Measurements from ENCODE around the gene RCBTB2. TPM values are rescaled to one million over a fixed set of nuclear protein-coding genes. Genes with fewer than 3 reads are reported as not detected.

The RCBTB2 gene
- total RNA-seq, 1 donor from 2014 or later, result 11.5 TPM

DNA sequence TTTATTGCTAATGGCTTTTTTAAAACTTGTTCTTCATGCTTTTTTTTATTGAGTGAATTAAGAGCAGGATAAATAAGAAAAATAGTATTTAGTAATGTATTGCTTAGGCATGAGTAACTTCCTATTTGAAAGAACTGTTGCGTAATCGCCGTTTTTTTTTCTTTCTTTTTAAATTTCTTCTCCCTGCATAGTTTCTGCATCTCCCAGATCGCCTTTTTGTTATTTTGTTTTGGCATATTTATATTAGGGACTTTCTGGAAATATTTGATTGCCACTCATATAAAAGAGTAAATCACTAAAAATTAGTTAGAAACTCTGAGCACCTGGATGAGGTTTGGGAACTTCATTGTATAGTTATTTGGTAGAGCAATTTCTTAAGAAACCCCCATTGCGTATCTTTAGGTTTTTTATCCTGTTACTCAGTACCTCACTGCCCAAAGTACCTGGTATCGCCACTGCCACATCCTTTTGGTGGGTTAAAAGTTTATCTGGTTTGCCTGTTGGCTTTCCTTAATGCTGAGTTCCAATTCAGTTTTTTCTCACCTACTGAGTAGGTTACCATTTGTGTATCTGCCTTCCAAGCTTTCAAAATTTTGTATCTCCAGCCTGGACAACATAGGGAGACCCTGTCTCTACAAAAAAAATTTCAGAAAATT lies 83.8 kb downstream of the RCBTB2 start:
- DNase-seq (ENCODE audit: low spot score), result no peak

GRCh38 chr13:48448285-48448958 lies 84.5 kb downstream of the RCBTB2 start:
- DNase-seq (ENCODE audit: low spot score), result no peak

DNA sequence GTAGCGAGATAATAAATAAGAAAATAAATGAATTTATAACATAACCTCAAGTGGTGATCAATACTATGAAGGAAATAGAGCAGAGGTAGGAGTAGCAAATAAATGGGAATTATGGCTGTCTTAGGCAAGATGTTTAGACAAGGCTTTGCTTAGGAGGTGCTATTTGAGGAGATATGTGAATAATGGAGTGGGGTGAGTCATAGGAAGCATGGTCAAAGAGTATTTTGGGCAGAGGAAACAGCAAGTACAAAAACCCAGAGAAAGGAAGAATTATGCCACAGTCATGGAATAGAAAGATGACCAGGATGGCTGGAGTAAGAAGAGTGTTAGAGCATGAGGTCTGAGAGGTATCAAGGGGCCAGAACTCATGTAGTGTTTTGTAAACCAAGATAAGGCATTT lies 86.4 kb downstream of the RCBTB2 start:
- no peak for DNase-seq (ENCODE audit: low spot score)

DNA sequence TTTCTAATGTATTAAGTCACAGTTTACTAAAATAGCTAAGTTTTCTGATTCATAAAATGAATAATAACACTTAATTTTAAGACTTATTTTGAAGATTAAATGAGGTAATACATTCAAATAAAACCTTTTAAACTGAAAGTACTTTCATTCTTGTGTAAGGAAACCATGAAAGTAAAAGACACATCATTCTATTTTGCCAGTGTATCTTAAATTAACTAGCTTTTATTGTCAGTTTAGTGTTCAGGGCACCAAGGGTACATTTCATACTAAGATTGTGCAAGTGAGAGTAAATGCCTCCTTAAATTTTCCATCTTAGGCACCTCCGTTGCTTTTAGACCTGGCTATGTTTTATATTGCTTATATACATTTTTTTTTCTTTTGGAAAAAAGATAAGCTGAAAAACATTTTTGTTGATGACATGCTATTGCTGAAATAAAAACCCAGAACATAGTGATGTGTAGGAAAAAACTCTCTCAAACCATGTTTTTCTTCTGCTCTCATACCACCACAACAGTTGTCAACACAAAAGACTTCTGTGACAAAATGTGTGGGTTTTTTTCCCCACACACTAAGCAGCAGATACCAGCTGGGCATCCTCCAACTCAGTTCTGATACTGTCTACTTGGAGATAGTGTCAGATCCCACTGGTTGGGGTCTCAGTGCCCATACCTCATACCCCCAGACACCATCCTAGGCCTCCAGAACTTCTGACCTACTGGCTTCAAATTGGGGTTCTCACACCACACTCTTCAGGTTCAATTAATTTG lies 89.3 kb downstream of the RCBTB2 start:
- DNase-seq (ENCODE audit: low spot score), result no peak

Other genes starting within 250 kb of the RCBTB2 start
- 34.8 TPM for gene RB1, start 229.3 kb downstream of the RCBTB2 start, total RNA-seq
- 38.4 TPM for gene LPAR6, start 120.0 kb downstream of the RCBTB2 start, total RNA-seq
- 0.23 TPM for gene CYSLTR2, start 120.8 kb upstream of the RCBTB2 start, total RNA-seq